ENCODE data around the gene RFX3. TPM values are rescaled to one million over a fixed set of nuclear protein-coding genes. Genes with fewer than 3 reads are reported as not detected.

RFX3 gene
- total and polyA plus RNA-seq, 4 donors: 0.30 to 4.6 (median 1.5) TPM

- Histone ChIP-seq H3K9ac (ENCODE audit: low read depth in 1 of 2, low read length in 2 of 2) (peak overlapping the region; percentile 65 to 99), H3K4me3 (ENCODE audit: low read depth in 1 of 3, low read length in 3 of 3) (peak overlapping the region; percentile 73 to 85 (median 81)), H3K36me3 (ENCODE audit: control insufficient read depth in 4 of 4, insufficient read depth in 3 of 4, low read depth in 1 of 4, low read length in 3 of 4) (no peaks in the 10 kb centered on the region), H3K27me3 (ENCODE audit: control insufficient read depth in 4 of 4, insufficient read depth in 4 of 4, low read length in 3 of 4) (no peaks in the 10 kb centered on the region), H3K4me1 (ENCODE audit: control insufficient read depth in 4 of 4, insufficient read depth in 4 of 4, low read length in 3 of 4) (peaks cover 0 to 18% (median 13%) of the 10 kb centered on the region in 4 donors), H3K9me3 (ENCODE audit: control insufficient read depth in 4 of 4, low read length in 3 of 4) (no peaks in the 10 kb centered on the region), H3K27ac (ENCODE audit: low read depth in 1 of 2, low read length in 2 of 2) (peak overlapping the region; percentile 99 to 100)
- peak; percentile 89 for DNase-seq (ENCODE audit: low spot score)
- TF ChIP-seq TAF1 (conservative IDR thresholded peaks at IDR 0.05) (peak; percentile 75), EGR1 (IDR thresholded peaks at IDR 0.05; ENCODE audit: low read depth in 2 of 2) (peak; percentile 81 to 84), RXRA (IDR thresholded peaks at IDR 0.05) (peak in 1 of 2 donors; percentile 28), GABPA (IDR thresholded peaks at IDR 0.05 in 1 of 2, conservative IDR thresholded peaks at IDR 0.05 in 1 of 2) (peak; percentile 79 to 90), JUND (IDR thresholded peaks at IDR 0.05) (no peak), SP1 (IDR thresholded peaks at IDR 0.05) (peak; percentile 38), YY1 (IDR thresholded peaks at IDR 0.05) (peak; percentile 98), REST (IDR thresholded peaks at IDR 0.05) (peak; percentile 80), FOXA1 (IDR thresholded peaks at IDR 0.05) (no peak)
- TF ChIP-seq, protein P1, sequence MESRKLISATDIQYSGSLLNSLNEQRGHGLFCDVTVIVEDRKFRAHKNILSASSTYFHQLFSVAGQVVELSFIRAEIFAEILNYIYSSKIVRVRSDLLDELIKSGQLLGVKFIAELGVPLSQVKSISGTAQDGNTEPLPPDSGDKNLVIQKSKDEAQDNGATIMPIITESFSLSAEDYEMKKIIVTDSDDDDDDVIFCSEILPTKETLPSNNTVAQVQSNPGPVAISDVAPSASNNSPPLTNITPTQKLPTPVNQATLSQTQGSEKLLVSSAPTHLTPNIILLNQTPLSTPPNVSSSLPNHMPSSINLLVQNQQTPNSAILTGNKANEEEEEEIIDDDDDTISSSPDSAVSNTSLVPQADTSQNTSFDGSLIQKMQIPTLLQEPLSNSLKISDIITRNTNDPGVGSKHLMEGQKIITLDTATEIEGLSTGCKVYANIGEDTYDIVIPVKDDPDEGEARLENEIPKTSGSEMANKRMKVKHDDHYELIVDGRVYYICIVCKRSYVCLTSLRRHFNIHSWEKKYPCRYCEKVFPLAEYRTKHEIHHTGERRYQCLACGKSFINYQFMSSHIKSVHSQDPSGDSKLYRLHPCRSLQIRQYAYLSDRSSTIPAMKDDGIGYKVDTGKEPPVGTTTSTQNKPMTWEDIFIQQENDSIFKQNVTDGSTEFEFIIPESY (IDR thresholded peaks at IDR 0.05): no peak
- TF ChIP-seq, protein P2, sequence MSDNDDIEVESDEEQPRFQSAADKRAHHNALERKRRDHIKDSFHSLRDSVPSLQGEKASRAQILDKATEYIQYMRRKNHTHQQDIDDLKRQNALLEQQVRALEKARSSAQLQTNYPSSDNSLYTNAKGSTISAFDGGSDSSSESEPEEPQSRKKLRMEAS (IDR thresholded peaks at IDR 0.05): peak; percentile 3
- WGBS: under 1% methylated on average over 74 of the region's 74 CpGs
Measured at GRCh38 chr9:3526165-3526996, 580 bp upstream of the RFX3 start.

- Histone ChIP-seq H3K27ac (ENCODE audit: low read depth in 1 of 2, low read length in 2 of 2) (peak overlapping the region; percentile 28 to 99), H3K4me3 (ENCODE audit: low read depth in 1 of 3, low read length in 3 of 3) (peak overlapping the region; percentile 81 to 99 (median 85)), H3K36me3 (ENCODE audit: control insufficient read depth in 4 of 4, insufficient read depth in 3 of 4, low read depth in 1 of 4, low read length in 3 of 4) (no peaks in the 10 kb centered on the region), H3K27me3 (ENCODE audit: control insufficient read depth in 4 of 4, insufficient read depth in 4 of 4, low read length in 3 of 4) (no peaks in the 10 kb centered on the region), H3K4me1 (ENCODE audit: control insufficient read depth in 4 of 4, insufficient read depth in 4 of 4, low read length in 3 of 4) (peaks cover 0 to 18% (median 13%) of the 10 kb centered on the region in 4 donors), H3K9ac (ENCODE audit: low read depth in 1 of 2, low read length in 2 of 2) (peak overlapping the region; percentile 30 to 76), H3K9me3 (ENCODE audit: control insufficient read depth in 4 of 4, low read length in 3 of 4) (no peaks in the 10 kb centered on the region)
- WGBS: under 1% methylated on average over 43 of the region's 43 CpGs
- no peak for DNase-seq (ENCODE audit: low spot score)
- TF ChIP-seq, protein P1 (IDR thresholded peaks at IDR 0.05): no peak
- TF ChIP-seq, protein P3, sequence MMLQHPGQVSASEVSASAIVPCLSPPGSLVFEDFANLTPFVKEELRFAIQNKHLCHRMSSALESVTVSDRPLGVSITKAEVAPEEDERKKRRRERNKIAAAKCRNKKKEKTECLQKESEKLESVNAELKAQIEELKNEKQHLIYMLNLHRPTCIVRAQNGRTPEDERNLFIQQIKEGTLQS (IDR thresholded peaks at IDR 0.05): no peak
Measured at GRCh38 chr9:3525096-3525835, 535 bp downstream of the RFX3 start.

Measured in liver (tissue), 9 donors.